Panc1 (cell line): ENCODE results near the gene AGBL1. TPM values are rescaled to one million over a fixed set of nuclear protein-coding genes. Genes with fewer than 3 reads are reported as not detected.

Experiments
- ATAC-seq: fragments of 200-7000 bp; cut with Tn5 transposase; 2 replicates; pipeline ENCODE4 v1.9.1; 2020; ENCODE audit warnings: mild to moderate bottlenecking, moderate library complexity
- BruUV-seq: library from RNA; stranded (reverse); fragments of 400-500 nt; replicated peaks from 2 replicates; lab custom pipeline; 2021; lab: Mats Ljungman, UMichigan
- CTCF ChIA-PET: fragments of 300-600 bp; sonication (Branson Sonifier 250); formaldehyde crosslinking; loops from one replicate; lab custom pipeline; 2022; ENCODE audit warnings: antibody characterized with exemption; lab: Charles Lee
- POLR2A ChIA-PET: fragments of 300-600 bp; sonication (Branson Sonifier 250); formaldehyde crosslinking; loops from one replicate; lab custom pipeline; 2022; ENCODE audit warnings: antibody characterized with exemption; lab: Charles Lee
- DNase-seq: peaks from one replicate; pipeline ENCODE4 v3.0.0-alpha.2; 2010; ENCODE audit warnings: low read depth, low spot score
- H3K27ac ChIP-seq: 2 replicates; pipeline ENCODE4 v1.5.1; 2011; ENCODE audit warnings: mild to moderate bottlenecking, low read length, inconsistent platforms
- H3K27me3 ChIP-seq: fragments of 200-500 bp; sonication (Bioruptor generic); 2 replicates; pipeline ENCODE4 v1.6.0; 2014; ENCODE audit warnings: low read length, inconsistent platforms; ENCODE audit not compliant: control insufficient read depth, insufficient read depth
- H3K36me3 ChIP-seq: fragments of 200-500 bp; sonication (Bioruptor generic); 2 replicates; pipeline ENCODE4 v1.5.1; 2014; ENCODE audit warnings: inconsistent platforms, mild to moderate bottlenecking, low read length, moderate library complexity; ENCODE audit not compliant: control insufficient read depth, insufficient read depth
- H3K4me1 ChIP-seq: 2 replicates; pipeline ENCODE4 v1.5.1; 2011; ENCODE audit warnings: inconsistent platforms, mild to moderate bottlenecking, low read length, moderate library complexity; ENCODE audit not compliant: control insufficient read depth, insufficient read depth
- H3K4me3 ChIP-seq, 2 experiments: 2 replicates each; pipeline ENCODE4 v1.5.1; 2011 to 2012; ENCODE audit warnings: low read depth in 2 of 2, low read length in 2 of 2, mild to moderate bottlenecking in 2 of 2, inconsistent platforms in 1 of 2, moderate library complexity in 1 of 2
- H3K9me3 ChIP-seq: fragments of 200-500 bp; sonication (Bioruptor generic); 2 replicates; pipeline ENCODE4 v1.5.1; 2014; ENCODE audit warnings: low read depth, mild to moderate bottlenecking, inconsistent platforms, low read length, moderate library complexity; ENCODE audit not compliant: control insufficient read depth, insufficient read depth
- POLR2AphosphoS5 ChIP-seq: IDR thresholded peaks from 2 replicates; pipeline ENCODE4 v1.6.1; 2012; ENCODE audit warnings: mild to moderate bottlenecking, low read depth, low read length, moderate library complexity
- SIN3A ChIP-seq: IDR thresholded peaks from 2 replicates; pipeline ENCODE4 v1.6.1; 2012; ENCODE audit warnings: low read depth, mild to moderate bottlenecking, low read length, moderate library complexity, borderline replicate concordance; ENCODE audit not compliant: insufficient read depth
- TCF7L2 ChIP-seq: IDR thresholded peaks from 2 replicates; pipeline ENCODE4 v1.6.1; 2011; ENCODE audit warnings: mild to moderate bottlenecking, low read depth, low read length, inconsistent platforms
- in situ Hi-C: cut with HindIII; loops from 2 replicates; pipeline ENCODE4 v1.10.0; 2016; ENCODE audit warnings: low sequenced_read_pairs, low pct_unique_long_range_greater_than_20kb
- intact Hi-C: fragments of 100-400 bp; cut with micrococcal nuclease; formaldehyde crosslinking; loops from one replicate; pipeline ENCODE4 v1.10.0; 2022; ENCODE audit not compliant: unreplicated experiment
- total RNA-seq: library from RNA; stranded (reverse); gene quantifications from one replicate; pipeline ENCODE4 v1.2.1, GENCODE V29; 2021; ENCODE audit not compliant: unreplicated experiment
- TF ChIP-seq, protein P1 (sequence below), 2 experiments: IDR thresholded peaks; 2 replicates each; pipeline ENCODE4 v1.6.1; 2011 to 2012; ENCODE audit warnings: low read depth in 2 of 2, control low read depth in 1 of 2, low read length in 1 of 2, mild to moderate bottlenecking in 1 of 2, moderate library complexity in 1 of 2; ENCODE audit not compliant: insufficient read depth in 1 of 2
- TF ChIP-seq, protein P2 (sequence below): fragments of 450-650 bp; IDR thresholded peaks from 2 replicates; pipeline ENCODE4 v1.5.1; 2017; ENCODE audit warnings: mild to moderate bottlenecking

The AGBL1 gene
- total RNA-seq, 1 experiment from 2014 or later, result not detected

DNA sequence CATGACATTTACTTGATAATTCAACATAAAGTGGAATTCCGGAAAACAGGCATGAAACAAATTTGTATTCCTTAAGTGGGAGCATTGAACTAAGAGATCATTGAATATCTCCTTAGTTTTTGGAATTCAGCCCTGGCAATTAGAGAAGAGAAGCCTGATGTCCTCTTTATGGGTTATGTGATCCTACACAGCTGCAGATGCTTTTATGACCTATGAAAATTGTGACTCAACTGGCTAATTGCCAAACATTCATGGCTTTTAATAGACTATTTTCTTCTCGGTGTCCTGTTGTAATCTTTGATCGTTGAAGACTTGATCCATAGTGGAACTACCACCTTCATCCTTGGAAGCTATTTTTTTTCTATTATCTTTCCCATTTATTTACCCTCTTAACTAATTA is 46.1 kb downstream of the AGBL1 start:
- in situ Hi-C loops, result no loop called here
- POLR2A ChIA-PET, result no interaction called here
- no peaks in the 10 kb centered on the region for H3K27me3 ChIP-seq
- intact Hi-C loops, result no loop called here
- CTCF ChIA-PET, result no interaction called here
- TF ChIP-seq SIN3A (no peak), TCF7L2 (no peak), POLR2AphosphoS5 (no peak)
- TF ChIP-seq, protein P1, sequence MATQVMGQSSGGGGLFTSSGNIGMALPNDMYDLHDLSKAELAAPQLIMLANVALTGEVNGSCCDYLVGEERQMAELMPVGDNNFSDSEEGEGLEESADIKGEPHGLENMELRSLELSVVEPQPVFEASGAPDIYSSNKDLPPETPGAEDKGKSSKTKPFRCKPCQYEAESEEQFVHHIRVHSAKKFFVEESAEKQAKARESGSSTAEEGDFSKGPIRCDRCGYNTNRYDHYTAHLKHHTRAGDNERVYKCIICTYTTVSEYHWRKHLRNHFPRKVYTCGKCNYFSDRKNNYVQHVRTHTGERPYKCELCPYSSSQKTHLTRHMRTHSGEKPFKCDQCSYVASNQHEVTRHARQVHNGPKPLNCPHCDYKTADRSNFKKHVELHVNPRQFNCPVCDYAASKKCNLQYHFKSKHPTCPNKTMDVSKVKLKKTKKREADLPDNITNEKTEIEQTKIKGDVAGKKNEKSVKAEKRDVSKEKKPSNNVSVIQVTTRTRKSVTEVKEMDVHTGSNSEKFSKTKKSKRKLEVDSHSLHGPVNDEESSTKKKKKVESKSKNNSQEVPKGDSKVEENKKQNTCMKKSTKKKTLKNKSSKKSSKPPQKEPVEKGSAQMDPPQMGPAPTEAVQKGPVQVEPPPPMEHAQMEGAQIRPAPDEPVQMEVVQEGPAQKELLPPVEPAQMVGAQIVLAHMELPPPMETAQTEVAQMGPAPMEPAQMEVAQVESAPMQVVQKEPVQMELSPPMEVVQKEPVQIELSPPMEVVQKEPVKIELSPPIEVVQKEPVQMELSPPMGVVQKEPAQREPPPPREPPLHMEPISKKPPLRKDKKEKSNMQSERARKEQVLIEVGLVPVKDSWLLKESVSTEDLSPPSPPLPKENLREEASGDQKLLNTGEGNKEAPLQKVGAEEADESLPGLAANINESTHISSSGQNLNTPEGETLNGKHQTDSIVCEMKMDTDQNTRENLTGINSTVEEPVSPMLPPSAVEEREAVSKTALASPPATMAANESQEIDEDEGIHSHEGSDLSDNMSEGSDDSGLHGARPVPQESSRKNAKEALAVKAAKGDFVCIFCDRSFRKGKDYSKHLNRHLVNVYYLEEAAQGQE (IDR thresholded peaks at IDR 0.05; ENCODE audit: insufficient read depth in 1 of 2, low read depth in 2 of 2, low read length in 1 of 2), result no peak
- TF ChIP-seq, protein P2, sequence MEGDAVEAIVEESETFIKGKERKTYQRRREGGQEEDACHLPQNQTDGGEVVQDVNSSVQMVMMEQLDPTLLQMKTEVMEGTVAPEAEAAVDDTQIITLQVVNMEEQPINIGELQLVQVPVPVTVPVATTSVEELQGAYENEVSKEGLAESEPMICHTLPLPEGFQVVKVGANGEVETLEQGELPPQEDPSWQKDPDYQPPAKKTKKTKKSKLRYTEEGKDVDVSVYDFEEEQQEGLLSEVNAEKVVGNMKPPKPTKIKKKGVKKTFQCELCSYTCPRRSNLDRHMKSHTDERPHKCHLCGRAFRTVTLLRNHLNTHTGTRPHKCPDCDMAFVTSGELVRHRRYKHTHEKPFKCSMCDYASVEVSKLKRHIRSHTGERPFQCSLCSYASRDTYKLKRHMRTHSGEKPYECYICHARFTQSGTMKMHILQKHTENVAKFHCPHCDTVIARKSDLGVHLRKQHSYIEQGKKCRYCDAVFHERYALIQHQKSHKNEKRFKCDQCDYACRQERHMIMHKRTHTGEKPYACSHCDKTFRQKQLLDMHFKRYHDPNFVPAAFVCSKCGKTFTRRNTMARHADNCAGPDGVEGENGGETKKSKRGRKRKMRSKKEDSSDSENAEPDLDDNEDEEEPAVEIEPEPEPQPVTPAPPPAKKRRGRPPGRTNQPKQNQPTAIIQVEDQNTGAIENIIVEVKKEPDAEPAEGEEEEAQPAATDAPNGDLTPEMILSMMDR, result no peak
- no peak overlapping the region for H3K27ac ChIP-seq
- H3K4me3 ChIP-seq, result no peak overlapping the region
- no TSS peak for BruUV-seq
- no peak for ATAC-seq
- H3K36me3 ChIP-seq, result no peaks in the 10 kb centered on the region
- DNase-seq, result no peak
- H3K9me3 ChIP-seq, result no peaks in the 10 kb centered on the region
- H3K4me1 ChIP-seq, result no peaks in the 10 kb centered on the region

DNA sequence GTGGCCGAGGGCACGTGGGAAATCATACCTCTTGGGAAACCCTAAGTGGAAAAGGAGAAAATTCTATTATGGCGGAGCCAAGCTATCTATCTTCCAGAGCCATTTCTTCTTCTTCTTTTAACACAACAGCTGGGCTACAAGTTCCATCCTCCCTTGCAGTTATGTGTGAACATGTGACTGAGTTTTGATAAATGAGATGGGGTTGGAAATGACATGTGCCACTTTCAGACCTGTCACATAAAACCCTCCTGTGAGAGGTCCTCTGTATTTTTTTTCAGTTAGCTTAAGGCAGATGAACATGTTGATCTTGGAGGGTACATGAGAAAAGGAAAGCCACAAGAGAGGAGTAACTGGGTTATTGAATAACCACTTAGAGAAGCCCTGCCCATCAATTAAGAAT is 47.9 kb downstream of the AGBL1 start:
- Histone ChIP-seq H3K36me3 (no peaks in the 10 kb centered on the region), H3K27ac (no peak overlapping the region), H3K4me1 (no peaks in the 10 kb centered on the region), H3K27me3 (no peaks in the 10 kb centered on the region), H3K9me3 (no peaks in the 10 kb centered on the region), H3K4me3 (no peak overlapping the region)
- ATAC-seq, result no peak
- intact Hi-C loops, result no loop called here
- DNase-seq, result no peak
- TF ChIP-seq, protein P1 (IDR thresholded peaks at IDR 0.05; ENCODE audit: insufficient read depth in 1 of 2, low read depth in 2 of 2, low read length in 1 of 2), result no peak
- TF ChIP-seq SIN3A, result no peak
- TF ChIP-seq TCF7L2, result no peak
- TF ChIP-seq POLR2AphosphoS5, result no peak
- TF ChIP-seq, protein P2, result no peak
- POLR2A ChIA-PET, result no interaction called here
- CTCF ChIA-PET, result no interaction called here
- BruUV-seq, result no TSS peak
- in situ Hi-C loops, result no loop called here
